ENCODE results near the gene ETV1.

Gene ETV1

GRCh38 chr7:13848681-13849131, 140.8 kb downstream of the ETV1 start:
- Histone ChIP-seq H3K27me3 (ENCODE audit: insufficient read depth, low read length, poor library complexity, severe bottlenecking) (peaks cover 23% of the 10 kb centered on the region), H3K9me2 (replicated peaks; ENCODE audit: low read depth, low read length) (no peaks in the 10 kb centered on the region), H3K9me3 (ENCODE audit: insufficient read depth, low read depth, low read length) (no peaks in the 10 kb centered on the region), H3K9ac (ENCODE audit: low read depth, low read length, poor library complexity, severe bottlenecking) (no peak overlapping the region), H3K4me3 (ENCODE audit: low read length, poor library complexity, severe bottlenecking) (no peak overlapping the region), H3K4me2 (ENCODE audit: low read depth, low read length, poor library complexity, severe bottlenecking) (no peak overlapping the region), H4K20me1 (ENCODE audit: insufficient read depth, low read length, poor library complexity, severe bottlenecking) (no peaks in the 10 kb centered on the region), H2AFZ (ENCODE audit: low read length) (no peak overlapping the region), H3F3A (ENCODE audit: low read depth) (peaks cover 6% of the 10 kb centered on the region; the same call in 1 of the 2 replicates), H3K79me2 (ENCODE audit: insufficient read depth, low read length) (no peaks in the 10 kb centered on the region), H3K36me3 (ENCODE audit: insufficient read depth, low read length) (no peaks in the 10 kb centered on the region), H3K4me1 (ENCODE audit: insufficient read depth, low read length, poor library complexity, severe bottlenecking) (peaks cover 22% of the 10 kb centered on the region)
- TF ChIP-seq, protein P1, sequence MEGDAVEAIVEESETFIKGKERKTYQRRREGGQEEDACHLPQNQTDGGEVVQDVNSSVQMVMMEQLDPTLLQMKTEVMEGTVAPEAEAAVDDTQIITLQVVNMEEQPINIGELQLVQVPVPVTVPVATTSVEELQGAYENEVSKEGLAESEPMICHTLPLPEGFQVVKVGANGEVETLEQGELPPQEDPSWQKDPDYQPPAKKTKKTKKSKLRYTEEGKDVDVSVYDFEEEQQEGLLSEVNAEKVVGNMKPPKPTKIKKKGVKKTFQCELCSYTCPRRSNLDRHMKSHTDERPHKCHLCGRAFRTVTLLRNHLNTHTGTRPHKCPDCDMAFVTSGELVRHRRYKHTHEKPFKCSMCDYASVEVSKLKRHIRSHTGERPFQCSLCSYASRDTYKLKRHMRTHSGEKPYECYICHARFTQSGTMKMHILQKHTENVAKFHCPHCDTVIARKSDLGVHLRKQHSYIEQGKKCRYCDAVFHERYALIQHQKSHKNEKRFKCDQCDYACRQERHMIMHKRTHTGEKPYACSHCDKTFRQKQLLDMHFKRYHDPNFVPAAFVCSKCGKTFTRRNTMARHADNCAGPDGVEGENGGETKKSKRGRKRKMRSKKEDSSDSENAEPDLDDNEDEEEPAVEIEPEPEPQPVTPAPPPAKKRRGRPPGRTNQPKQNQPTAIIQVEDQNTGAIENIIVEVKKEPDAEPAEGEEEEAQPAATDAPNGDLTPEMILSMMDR (conservative IDR thresholded peaks at IDR 0.05; ENCODE audit: low read length): no peak
- TF ChIP-seq EZH2phosphoT487 (IDR thresholded peaks at IDR 0.05; ENCODE audit: borderline replicate concordance): no peak

- H3K27me3 ChIP-seq (ENCODE audit: insufficient read depth, low read length, poor library complexity, severe bottlenecking): peaks cover 4% of the 10 kb centered on the region
- H3K4me2 ChIP-seq (ENCODE audit: low read depth, low read length, poor library complexity, severe bottlenecking): no peak overlapping the region
- no peaks in the 10 kb centered on the region for H4K20me1 ChIP-seq (ENCODE audit: insufficient read depth, low read length, poor library complexity, severe bottlenecking)
- no peaks in the 10 kb centered on the region for H3K9me2 ChIP-seq (replicated peaks; ENCODE audit: low read depth, low read length)
- no peaks in the 10 kb centered on the region for H3K79me2 ChIP-seq (ENCODE audit: insufficient read depth, low read length)
- H2AFZ ChIP-seq (ENCODE audit: low read length): no peak overlapping the region
- H3K4me1 ChIP-seq (ENCODE audit: insufficient read depth, low read length, poor library complexity, severe bottlenecking): peaks cover 22% of the 10 kb centered on the region
- no peaks in the 10 kb centered on the region for H3K9me3 ChIP-seq (ENCODE audit: insufficient read depth, low read depth, low read length)
- H3K4me3 ChIP-seq (ENCODE audit: low read length, poor library complexity, severe bottlenecking): no peak overlapping the region
- TF ChIP-seq EZH2phosphoT487 (IDR thresholded peaks at IDR 0.05; ENCODE audit: borderline replicate concordance): no peak
- TF ChIP-seq, protein P1 (conservative IDR thresholded peaks at IDR 0.05; ENCODE audit: low read length): no peak
- H3K36me3 ChIP-seq (ENCODE audit: insufficient read depth, low read length): no peaks in the 10 kb centered on the region
- peaks cover 6% of the 10 kb centered on the region; the same call in 1 of the 2 replicates for H3F3A ChIP-seq (ENCODE audit: low read depth)
- no peak overlapping the region for H3K9ac ChIP-seq (ENCODE audit: low read depth, low read length, poor library complexity, severe bottlenecking)
Measured at GRCh38 chr7:13846386-13846785, 143.1 kb downstream of the ETV1 start.

DNA sequence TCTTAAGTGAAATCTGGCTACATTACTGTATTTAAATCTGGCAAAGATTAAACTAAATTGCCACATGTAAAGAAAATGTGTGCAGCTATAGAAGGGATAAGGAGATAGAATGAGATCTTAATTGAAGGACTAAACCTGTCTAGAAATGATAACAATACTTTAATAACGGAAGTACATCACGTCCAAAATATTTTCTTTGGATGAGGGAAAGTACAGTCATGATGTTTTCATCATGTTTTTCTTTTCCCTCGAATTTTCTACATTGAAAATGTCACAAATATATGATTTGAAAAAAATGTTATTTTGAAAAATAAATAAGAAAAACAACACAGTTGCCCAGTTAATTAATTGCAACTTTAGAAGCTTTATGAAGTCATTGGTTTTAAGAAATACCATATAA, 143.9 kb downstream of the ETV1 start:
- no peak overlapping the region for H3K9ac ChIP-seq (ENCODE audit: low read depth, low read length, poor library complexity, severe bottlenecking)
- no peaks in the 10 kb centered on the region for H3K9me2 ChIP-seq (replicated peaks; ENCODE audit: low read depth, low read length)
- no peak overlapping the region for H2AFZ ChIP-seq (ENCODE audit: low read length)
- TF ChIP-seq, protein P1 (conservative IDR thresholded peaks at IDR 0.05; ENCODE audit: low read length): no peak
- TF ChIP-seq EZH2phosphoT487 (IDR thresholded peaks at IDR 0.05; ENCODE audit: borderline replicate concordance): no peak
- peaks cover 4% of the 10 kb centered on the region; the same call in 1 of the 2 replicates for H3F3A ChIP-seq (ENCODE audit: low read depth)
- H4K20me1 ChIP-seq (ENCODE audit: insufficient read depth, low read length, poor library complexity, severe bottlenecking): no peaks in the 10 kb centered on the region
- no peaks in the 10 kb centered on the region for H3K36me3 ChIP-seq (ENCODE audit: insufficient read depth, low read length)
- H3K4me3 ChIP-seq (ENCODE audit: low read length, poor library complexity, severe bottlenecking): no peak overlapping the region
- H3K4me2 ChIP-seq (ENCODE audit: low read depth, low read length, poor library complexity, severe bottlenecking): no peak overlapping the region
- peaks cover 16% of the 10 kb centered on the region for H3K4me1 ChIP-seq (ENCODE audit: insufficient read depth, low read length, poor library complexity, severe bottlenecking)
- H3K9me3 ChIP-seq (ENCODE audit: insufficient read depth, low read depth, low read length): no peaks in the 10 kb centered on the region
- H3K27me3 ChIP-seq (ENCODE audit: insufficient read depth, low read length, poor library complexity, severe bottlenecking): no peaks in the 10 kb centered on the region
- no peaks in the 10 kb centered on the region for H3K79me2 ChIP-seq (ENCODE audit: insufficient read depth, low read length)
